Omental fat pad (tissue), 4 donors: Measurements from ENCODE around the gene TRIM73. TPM values are rescaled to one million over a fixed set of nuclear protein-coding genes. Genes with fewer than 3 reads are reported as not detected.
"Not testable (repeated sequence)": the region's sequence is repeated elsewhere in the genome, so short reads cannot be mapped to it uniquely, and the experiment has no call there.

ENCODE experiments used
- ATAC-seq: fragments of 150-250 bp; one replicate; pipeline ENCODE4 v1.9.1; 2016; ENCODE audit warnings: mild to moderate bottlenecking, moderate library complexity; ENCODE audit not compliant: low FRiP score
- DNase-seq: peaks from one replicate; pipeline ENCODE4 v3.0.0-alpha.2; 2019; ENCODE audit warnings: low spot score
- total RNA-seq, 4 donors: library from RNA; depleted of rRNA; stranded (reverse); fragments of >200 nt; gene quantifications; one replicate each; pipeline ENCODE4 v1.1.0, GENCODE V29; 2016

The TRIM73 gene
- 1 to 10 TPM in 3 of 4 donors, under 1 TPM in 1; 0.84 to 2.0 (median 1.6) TPM for total RNA-seq

DNA sequence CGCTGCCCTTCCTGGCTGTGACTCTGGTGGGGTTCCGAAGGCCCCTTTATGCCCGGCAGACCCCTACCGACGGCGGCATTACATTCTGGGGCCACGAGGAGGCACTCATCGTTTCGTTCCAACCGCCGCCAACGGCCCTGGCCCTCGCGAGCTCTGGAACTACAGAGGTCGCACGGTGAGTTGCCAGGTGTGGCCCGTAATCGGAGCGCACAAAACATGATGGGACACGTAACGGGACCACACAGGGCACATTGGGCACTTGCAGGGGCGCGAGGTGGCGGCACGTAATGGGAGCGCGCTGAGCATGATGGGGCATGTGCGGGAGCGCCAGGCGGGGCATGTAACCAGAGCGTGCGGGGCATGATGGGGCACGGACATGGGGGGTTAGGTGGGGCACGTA lies at the start of gene TRIM73:
TSS of gene TRIM73 (plus strand) at position 301 of the 400 bp plus-strand sequence. CDS start 3,305 bp downstream, outside the sequence.
- not testable (repeated sequence) for ATAC-seq, DNase-seq

- peak; percentile 95 for ATAC-seq
- not testable (repeated sequence) for DNase-seq
These were observed 36.5 kb upstream of the TRIM73 start for GRCh38 chr7:75358671-75359541.

- not testable (repeated sequence) for ATAC-seq, DNase-seq
These were observed 35.9 kb upstream of the TRIM73 start for GRCh38 chr7:75359542-75359848.

- ATAC-seq, DNase-seq: not testable (repeated sequence)
These were observed 31.4 kb upstream of the TRIM73 start for GRCh38 chr7:75364079-75364478.

- ATAC-seq, DNase-seq: not testable (repeated sequence)
These were observed 28.8 kb upstream of the TRIM73 start for GRCh38 chr7:75366643-75367042.

DNA sequence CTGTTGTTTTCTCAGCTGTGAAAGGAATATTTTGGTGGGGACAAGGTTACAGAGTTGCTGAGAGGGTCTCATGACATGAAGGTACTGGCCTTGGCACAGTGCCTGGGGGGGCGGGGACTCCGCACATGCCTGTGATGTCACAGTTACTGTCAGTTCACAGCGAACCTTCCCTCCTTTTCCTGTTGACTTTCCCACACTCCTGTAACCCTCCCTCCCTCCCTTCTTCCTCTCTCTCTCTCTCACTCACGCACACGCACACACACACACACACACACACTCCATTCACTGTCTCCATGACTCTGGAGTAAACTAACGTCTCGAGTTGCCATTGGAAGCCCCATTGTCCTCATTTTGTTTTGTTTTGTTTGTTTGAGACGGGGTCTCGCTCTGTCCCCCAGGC lies 28.1 kb upstream of the TRIM73 start:
- not testable (repeated sequence) for DNase-seq
- peak; percentile 32 for ATAC-seq

- DNase-seq, ATAC-seq: not testable (repeated sequence)
These were observed 21.3 kb upstream of the TRIM73 start for GRCh38 chr7:75374144-75374518.

DNA sequence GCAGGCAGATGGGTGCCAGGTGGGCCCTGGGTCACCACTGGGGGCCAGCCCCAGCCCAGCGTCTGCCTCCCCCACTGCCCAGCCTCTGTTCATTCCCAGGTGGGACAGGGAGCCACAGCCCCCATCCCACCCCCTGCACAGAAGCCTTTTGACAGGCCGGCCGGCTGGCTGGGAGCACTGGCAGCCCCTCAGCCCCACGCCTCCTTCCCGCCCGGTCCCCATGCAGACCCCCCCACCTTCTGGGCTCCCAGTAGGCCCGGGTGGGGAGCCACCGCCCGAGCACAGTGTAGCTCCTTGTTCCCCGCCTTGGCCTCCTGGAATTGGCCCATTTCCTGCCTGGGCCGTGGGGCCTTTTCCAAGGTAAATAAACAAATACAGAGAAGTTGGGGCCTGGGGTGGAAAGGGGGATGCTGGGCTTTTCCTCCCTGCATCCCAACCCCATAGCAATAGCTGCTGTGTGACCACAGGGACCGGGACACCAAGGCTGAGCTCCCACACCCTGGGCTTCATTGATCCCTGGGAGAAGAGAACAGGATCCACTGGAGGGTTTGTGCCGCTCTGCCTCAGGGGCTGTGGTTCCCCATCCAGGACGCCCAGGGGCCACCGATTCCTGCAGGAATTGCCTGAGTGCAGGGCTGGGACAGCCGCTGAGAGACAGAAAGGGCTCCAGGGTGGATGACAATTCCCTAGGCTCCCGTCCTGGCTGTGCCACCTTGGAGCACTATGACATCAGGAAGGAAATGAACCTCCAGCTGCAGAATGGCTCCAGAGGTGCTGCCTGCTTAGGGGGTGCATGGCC lies 20.7 kb upstream of the TRIM73 start:
- ATAC-seq, DNase-seq: not testable (repeated sequence)

DNA sequence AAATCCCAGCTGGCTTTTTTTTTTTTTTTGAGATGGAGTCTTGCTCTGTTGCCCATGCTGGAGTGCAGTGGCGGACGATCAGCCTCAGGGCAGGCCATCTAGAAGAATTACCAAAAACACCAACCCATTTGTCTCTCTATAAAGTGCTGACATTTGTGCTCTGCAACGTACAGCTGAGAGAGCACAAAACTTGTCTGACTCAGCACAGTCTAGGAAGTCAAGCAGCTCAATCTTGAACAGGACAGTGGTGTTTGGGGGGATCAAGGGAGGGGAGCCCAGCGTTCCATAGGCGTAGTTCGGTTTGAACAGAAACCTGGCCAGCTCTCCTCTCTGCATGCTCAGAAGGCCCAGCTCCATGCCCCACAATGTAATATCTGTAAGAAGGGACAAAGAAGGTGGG lies 2.2 kb upstream of the TRIM73 start:
- not testable (repeated sequence) for DNase-seq, ATAC-seq

DNA sequence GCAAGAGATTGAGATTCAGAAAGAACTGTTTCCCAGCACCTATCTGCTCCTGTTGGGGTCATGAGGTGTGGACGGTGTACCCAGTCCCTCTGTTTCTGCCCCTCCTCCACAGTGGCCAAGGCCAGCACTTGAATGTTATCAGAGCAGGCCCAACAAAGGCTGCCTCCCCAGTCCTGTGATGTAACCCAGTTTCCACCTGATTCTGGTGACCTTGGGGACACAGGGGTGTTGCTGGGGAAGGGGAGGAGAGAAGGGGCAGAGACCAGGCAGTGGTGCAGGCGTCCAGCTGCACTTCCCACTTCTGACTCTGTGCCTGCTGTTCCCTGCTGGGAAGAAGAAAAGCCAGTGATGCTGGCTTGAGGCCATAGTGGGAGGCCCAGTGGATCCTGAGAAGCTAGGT lies 2.4 kb downstream of the TRIM73 start:
- DNase-seq, ATAC-seq: not testable (repeated sequence)

- ATAC-seq, DNase-seq: not testable (repeated sequence)
These were observed 3.6 kb downstream of the TRIM73 start for GRCh38 chr7:75398771-75399700.

DNA sequence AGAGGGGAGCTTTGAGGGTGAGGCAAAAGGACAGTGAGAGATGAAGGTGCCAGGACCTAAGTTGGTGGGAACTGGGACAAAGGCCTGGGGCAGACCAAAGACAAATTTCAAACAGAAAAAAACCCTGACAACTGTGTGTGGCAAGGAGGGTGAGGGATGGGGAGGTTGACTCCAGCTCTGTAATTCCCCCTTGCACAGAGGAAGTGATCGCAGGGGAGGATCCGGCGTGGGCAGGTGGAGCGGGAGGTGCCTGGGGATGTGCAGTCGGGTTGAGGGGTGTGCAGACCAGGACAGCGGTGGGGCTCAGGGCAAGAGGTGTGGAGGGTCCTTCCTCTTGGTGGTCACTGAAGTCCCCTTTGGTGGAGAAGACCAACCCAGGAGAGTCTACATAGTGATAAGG lies 5.1 kb downstream of the TRIM73 start:
- ATAC-seq, DNase-seq: not testable (repeated sequence)

DNA sequence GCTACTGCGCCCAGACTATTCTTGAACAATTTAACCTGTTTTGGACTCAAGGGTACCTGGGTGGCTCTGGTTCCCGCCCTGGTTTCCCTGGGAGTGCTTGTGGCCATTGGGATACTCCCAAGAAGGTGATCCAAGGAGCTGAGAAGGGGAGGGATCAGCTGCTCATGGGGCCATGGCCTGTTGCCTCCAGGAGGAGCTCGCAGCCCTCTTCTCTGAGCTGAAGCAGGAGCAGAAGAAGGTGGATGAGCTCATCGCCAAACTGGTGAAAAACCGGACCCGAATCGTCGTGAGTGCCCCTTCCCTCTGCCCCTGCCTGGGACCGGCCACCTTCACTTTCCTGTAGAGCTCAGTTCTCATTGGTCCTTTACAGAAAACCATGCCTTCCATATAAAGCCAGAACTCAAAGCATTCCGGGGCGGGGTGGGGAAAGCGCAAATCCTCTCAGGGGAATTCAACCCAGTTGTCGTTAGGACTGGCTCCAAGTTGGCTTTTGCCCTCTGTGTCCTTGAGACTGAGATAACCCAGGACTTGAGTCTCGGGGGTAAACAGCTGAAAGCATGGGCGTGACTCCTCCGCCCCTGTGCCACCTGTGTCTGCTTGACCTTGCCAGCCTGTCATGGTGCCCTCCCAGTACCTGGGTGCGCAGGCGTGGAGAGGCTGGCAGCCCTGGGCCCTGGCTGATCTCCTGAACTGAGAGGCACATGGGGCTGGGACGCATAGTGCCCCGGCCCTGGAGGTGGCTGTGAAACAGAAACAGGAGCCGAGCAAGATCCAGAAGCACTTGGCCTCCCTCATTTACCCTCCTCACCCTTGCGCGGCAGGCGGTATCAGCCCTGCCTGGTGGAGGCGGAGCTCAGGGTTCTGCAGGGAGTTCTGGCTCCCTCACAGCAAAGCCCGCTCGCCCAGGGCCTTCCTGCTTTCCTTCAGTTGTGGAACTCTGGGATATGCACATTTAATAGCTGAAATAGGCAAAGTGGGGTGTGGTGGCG lies 8.3 kb downstream of the TRIM73 start:
- DNase-seq, ATAC-seq: not testable (repeated sequence)

GRCh38 chr7:75404663-75405062 lies 9.2 kb downstream of the TRIM73 start:
- not testable (repeated sequence) for ATAC-seq, DNase-seq

DNA sequence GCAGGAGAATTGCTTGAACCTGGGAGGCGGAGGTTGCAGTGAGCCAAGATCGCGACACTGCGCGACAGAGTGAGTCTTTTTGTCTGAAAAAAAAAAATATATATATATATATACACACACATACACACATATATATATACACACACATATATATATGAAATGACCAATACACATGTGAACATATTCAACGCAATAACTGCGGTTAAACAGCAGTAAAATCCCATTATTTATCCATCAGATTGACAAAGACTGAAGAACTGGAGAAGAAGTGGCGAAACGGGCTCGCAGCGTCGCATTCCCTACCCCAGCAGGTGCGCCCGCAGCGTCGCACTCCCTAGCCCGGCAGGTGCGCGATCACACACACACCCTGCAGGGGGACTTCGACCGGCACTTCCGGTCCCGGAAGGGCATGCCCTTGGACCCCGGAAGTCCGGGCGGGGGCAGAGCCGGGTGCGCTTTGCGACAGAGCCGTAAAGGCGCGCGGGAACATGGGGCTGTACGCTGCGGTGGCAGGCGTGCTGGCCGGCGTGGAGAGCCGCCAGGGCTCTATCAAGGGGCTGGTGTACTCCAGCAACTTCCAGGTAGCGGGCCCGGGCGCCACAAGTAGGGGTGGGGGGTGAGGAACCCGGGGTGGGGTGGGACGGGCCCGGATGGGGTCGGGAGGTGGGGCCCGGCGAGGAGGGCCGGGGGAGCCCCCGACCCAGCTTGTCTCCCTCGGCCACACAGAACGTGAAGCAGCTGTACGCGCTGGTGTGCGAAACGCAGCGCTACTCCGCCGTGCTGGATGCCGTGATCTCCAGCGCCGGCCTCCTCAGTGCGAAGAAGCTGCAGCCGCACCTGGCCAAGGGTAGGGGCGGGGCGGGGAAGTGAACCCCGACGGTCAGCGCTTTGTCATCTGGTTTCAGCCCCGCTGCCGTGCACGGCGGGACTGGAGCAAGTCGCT lies 14.7 kb downstream of the TRIM73 start:
- not testable (repeated sequence) for DNase-seq

GRCh38 chr7:75410823-75411173 lies 15.4 kb downstream of the TRIM73 start:
- ATAC-seq, DNase-seq: not testable (repeated sequence)

More for the DNA sequence above, 14.7 kb downstream of the TRIM73 start:
- ATAC-seq = peak; percentile 96

- not testable (repeated sequence) for ATAC-seq, DNase-seq
These were observed 18.8 kb downstream of the TRIM73 start for GRCh38 chr7:75414204-75414603.
